ENCODE measurements around the gene CHRNE.
"Not testable (repeated sequence)": the region's sequence is repeated elsewhere in the genome, so short reads cannot be mapped to it uniquely, and the experiment has no call there.

DNA sequence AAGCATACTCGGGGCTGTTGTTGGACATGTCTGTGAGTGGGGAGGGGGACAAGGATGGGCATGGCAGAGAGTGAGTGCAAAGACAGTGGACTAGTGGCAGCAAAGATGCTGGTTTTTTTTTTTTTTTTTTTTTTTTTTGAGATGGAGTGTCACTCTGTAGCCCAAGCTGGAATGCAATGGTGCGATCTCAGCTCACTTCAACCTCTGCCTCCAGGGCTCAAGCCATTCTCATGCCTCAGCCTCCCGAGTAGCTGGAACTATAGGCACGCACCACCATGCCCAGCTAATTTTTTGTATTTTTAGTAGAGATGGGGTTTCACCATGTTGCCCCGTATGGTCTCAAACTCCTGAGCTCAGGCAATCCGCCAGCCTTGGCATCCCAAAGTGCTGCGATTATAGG is 45.6 kb downstream of the CHRNE start:
- TF ChIP-seq, protein P1, sequence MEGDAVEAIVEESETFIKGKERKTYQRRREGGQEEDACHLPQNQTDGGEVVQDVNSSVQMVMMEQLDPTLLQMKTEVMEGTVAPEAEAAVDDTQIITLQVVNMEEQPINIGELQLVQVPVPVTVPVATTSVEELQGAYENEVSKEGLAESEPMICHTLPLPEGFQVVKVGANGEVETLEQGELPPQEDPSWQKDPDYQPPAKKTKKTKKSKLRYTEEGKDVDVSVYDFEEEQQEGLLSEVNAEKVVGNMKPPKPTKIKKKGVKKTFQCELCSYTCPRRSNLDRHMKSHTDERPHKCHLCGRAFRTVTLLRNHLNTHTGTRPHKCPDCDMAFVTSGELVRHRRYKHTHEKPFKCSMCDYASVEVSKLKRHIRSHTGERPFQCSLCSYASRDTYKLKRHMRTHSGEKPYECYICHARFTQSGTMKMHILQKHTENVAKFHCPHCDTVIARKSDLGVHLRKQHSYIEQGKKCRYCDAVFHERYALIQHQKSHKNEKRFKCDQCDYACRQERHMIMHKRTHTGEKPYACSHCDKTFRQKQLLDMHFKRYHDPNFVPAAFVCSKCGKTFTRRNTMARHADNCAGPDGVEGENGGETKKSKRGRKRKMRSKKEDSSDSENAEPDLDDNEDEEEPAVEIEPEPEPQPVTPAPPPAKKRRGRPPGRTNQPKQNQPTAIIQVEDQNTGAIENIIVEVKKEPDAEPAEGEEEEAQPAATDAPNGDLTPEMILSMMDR (IDR thresholded peaks at IDR 0.05), result not testable (repeated sequence)
- TF ChIP-seq POLR2A (IDR thresholded peaks at IDR 0.05), result not testable (repeated sequence)

Measured in lower leg skin (tissue), 3 donors.